ENCODE results near the gene LCMT2.

Gene LCMT2

DNA sequence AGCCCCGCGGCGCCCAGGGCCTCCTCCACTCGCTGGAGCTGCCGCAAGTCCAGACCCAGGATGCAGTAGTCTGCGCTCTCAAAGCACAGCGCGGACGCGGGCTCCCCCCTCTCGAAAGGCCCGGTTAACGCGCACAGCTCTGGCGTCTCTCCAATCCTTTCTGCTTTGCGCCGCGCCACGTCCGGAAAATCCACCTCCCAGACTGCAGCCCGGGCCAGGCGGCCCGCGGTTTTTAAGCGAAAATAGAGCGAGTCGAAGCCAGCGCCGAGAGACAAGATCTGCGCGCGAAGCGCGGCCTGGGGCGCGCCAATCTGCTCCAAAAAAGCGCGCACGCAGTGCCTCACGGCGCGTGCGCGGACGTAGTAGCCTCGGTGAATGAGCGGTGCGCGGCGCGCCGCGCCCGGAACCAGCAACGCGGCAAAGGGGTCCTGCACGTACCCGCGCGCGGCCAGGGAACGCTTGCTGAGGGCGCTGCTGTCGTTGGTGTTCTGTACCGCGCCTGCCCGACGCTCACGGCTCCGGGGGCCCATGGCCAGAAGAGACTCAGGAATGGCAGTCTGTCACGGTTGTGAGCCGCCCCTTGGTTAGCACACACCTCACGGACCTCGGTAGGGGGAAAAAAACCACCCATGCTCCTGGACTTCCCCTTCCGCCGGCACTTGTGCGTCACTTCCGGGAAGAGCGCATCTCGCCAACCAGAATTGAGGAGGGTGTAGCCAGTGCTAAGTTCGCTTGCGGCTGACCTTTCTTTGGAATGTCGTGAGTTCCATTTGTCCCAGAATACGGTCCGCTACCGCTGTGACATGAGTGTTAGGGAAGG is at the start of gene LCMT2:
TSS of gene LCMT2 (minus strand) at position 614 of the 820 bp plus-strand sequence. CDS start at position 530, 84 bp downstream.
- peak; percentile 64 to 94 (median 86) for DNase-seq

DNA sequence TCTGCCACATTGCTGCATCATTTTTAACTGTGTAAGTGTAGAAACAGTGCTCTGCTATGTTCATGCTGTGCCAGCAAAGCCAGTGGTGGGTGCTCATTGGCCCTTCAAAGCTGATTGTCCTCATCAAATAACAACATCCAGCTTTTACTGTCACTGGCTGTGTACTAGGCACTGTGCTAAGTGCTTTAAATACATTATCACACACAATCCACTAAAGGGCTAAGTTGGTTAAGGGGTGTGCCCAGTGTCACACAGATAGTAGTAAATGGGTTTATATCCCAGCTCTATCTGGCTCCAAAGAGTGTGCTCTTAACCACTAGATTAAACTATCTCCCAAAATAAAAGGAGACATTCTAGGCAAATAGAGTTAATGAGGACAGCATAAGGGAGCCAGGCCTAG is 48.2 kb upstream of the LCMT2 start:
- DNase-seq: no peak

DNA sequence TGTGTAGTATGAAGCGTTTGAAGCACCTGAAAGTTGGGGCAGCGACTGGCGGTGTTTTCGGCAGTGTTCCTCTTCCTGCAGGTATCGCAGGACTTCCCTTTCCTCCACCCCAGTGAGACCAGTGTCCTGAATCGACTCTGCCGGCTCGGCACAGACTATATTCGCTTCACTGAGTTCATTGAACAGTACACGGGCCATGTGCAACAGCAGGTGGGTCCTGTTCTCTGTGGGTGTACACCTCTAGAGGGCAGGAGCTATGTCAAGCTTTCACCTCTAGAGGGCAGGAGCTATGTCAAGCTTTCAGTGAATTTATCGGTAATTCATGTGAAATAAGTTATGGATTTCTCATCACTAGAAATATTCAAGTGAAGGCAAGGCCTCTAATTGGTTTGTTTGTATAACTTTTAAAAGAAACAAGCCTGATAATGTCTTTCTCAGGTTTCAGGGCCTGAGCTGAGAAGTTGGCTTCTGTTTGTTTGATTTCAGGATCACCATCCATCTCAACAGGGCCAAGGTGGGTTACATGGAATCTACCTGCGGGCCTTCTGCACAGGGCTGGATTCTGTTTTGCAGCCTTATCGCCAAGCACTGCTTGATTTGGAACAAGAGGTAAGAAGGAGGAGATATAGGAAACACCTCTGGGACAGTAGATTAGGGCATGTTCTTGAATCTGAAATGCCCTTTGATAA is 45.8 kb upstream of the LCMT2 start:
- DNase-seq: no peak

DNA sequence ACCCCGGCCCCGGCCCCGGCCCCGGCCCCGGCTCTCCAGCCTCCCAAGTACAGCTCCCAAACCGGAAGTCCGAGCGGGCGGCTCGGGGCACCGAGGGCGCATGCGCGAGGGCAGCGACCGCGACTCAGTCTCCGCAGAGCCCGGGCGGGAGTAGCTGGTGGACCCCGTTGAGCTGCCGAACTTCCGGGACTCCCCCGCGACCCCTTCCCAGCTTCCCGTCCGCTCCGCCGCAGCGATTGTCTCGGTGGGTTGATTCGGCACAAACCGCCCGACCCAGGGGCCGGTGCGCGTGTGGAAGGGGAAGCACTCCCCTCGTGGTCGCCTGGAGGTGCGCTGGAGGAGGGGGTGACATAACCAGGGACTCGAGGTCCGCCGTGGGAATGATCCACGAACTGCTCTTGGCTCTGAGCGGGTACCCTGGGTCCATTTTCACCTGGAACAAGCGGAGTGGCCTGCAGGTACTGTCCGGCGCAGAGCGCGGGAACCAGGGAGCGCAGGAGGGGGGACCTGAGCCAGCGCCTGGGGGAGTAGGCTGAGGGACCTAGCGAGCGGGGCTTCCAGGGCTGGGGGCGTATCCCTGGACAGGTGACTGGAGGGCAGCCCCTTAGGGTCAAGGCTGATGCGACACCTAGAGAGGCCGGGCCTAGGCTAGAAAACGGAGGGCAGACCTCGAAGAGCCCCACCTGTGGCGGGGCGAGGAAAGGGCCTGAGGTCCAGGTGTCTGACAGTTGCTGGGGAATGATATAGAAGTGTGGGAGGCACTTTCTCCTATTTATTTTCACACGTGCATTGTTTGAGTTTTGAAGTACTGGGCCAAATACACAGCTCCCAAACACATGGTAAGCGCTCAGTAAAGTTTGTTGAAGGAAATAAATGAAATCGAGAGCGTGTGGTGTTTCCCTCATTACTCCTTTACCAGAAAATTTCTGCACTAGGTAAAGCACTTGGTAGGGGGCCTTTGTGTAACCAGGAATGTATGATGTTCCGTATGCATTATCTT is 40.9 kb upstream of the LCMT2 start, which contains the start of the genes TUBGCP4 and ZSCAN29:
TSS of gene TUBGCP4 (plus strand) at position 127 of the 1,000 bp plus-strand sequence. CDS start at position 381, 254 bp downstream.
TSS of gene ZSCAN29 (minus strand) at position 69 of the 1,000 bp plus-strand sequence. CDS start 1,130 bp downstream, outside the sequence.
- peak in 54 of 56 donors; percentile 12 to 83 (median 63) for DNase-seq

DNA sequence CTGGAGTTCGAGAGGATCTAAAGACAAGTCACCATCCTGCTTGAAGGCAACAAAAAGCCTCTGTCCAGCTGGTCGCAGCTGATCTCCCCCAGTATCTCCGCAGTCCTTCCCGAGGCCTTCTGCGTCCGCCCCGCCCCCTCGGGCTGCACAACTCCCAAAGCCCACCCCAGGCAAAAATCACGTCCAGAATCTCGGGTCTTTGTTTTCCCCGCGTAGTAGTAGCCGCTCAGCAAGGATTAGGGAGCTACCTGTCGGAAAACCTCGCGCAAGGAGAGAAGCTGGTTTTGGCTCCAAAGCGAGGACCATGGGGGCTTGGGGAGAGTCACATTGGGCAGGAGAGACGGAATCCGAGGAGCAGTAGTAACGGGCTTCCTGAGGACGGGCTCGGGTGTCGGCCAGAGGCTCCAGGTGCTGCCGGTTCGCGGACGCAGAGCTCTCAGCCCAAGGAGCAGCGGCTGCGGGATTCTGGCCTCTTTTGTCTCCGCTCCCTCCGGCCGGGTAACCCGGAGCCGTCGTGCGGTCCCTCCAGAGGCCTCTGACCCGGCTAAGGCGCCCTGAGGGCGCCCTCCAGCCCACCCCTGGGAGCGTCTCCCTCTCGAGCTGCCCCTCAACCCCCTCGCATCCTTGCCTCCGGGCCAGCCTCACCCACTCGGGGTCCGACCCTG is 40.1 kb upstream of the LCMT2 start:
- DNase-seq: peak in 14 of 56 donors; percentile 6 to 48 (median 20)

DNA sequence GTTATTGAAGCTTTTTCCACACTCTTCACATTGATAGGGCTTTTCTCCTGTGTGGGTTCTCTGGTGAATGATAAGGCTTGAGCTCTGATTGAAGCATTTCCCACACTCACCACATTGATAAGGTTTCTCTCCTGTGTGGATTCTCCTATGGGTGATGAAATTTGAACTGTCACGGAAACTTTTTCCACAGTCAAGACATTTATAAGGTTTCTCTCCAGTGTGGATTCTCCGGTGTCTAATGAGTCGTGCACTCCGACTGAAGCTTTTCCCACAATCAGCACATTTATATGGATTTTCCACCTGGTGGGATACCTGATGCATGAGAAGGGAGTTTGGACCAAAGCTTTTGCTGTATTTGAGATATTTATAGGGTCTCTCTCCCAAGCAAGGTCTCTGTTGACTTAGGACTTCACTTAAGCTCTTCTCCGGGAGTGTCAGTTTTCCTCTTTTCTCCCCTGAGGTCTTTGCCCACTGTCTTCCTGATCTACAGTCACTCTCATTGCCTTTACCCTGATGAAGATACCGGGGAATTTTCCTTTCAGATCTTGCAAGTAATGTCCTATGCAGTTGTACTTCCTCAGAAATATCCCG is 31.0 kb upstream of the LCMT2 start:
- DNase-seq: no peak

GRCh38 chr15:43360821-43361220 is 30.4 kb upstream of the LCMT2 start:
- no peak for DNase-seq

- no peak for DNase-seq
Observed at GRCh38 chr15:43352693-43353382, 22.5 kb upstream of the LCMT2 start.

DNA sequence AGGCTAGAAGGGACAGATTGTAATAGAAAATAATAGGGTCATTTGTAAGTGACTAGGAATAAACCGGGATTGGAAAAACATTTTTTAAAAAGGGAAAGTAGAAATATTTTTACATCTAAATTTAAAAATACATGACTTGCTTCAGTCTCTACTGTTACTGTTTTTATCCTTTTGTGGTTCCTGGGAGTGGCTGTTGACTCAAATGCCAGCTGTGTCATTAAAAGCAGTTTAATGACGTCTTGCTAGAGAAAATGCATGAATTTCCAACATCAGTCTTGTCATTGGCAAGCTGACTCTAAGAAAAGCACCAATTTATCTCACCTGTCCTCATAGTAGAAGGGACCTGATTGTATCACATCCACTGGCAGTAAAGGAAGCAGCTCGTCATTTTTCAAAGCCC is 16.7 kb upstream of the LCMT2 start:
- DNase-seq: no peak

- peak in 6 of 56 donors; percentile 0 to 41 (median 8) for DNase-seq
Observed at GRCh38 chr15:43346305-43346704, 15.9 kb upstream of the LCMT2 start.

DNA sequence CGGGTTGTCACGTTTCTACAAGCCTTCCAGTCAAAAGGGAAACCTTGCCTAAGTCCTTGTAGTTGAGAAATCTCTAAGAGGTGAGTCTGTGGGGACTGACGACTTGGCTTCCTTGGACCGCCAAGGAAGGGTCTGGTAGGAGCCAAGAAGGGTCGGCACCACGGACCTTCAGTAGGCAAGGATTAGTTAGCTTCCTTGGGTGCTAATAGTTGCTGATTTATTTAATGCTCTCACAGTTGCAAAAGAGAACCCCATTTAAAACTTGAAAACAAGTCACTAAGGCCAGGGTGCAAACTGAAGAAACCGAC is 361 bp upstream of the LCMT2 start:
- no peak for DNase-seq

DNA sequence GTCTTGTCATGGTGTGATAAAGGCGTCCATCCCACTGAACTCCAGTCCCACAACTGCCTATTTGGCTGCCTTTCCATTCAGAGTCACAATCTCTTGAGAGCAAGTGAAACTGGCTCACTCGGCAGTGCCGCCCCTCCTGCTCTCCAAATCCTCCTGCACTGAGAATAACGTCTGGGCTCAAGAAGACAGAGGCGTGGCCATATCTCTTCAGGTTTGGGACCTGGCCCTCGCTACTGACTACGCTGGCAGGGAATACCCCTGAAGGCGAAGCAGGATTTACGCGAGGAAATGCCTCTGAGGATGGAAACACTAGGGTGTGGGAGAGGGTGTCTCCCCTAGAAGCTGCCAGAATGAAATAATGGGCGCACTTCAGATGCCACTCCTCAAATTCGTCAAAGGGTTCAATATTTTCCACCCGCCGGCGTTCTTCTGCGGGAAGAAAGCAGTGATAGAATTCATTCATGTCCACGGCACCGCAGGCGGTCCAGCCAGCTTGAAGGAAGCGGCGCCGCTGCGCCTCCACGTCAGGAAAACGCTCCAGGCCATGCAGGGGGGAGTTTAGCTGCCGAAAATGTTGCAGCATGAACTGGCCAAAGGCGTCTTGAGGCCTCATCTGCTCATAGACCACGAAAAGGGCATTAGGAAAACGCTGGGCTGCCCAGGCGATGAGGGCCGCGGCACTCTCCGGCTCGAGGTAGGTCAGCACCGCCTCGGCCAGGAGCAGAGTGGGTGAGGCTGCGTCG is 985 bp downstream of the LCMT2 start:
- DNase-seq: peak in 22 of 56 donors; percentile 6 to 58 (median 33)

DNA sequence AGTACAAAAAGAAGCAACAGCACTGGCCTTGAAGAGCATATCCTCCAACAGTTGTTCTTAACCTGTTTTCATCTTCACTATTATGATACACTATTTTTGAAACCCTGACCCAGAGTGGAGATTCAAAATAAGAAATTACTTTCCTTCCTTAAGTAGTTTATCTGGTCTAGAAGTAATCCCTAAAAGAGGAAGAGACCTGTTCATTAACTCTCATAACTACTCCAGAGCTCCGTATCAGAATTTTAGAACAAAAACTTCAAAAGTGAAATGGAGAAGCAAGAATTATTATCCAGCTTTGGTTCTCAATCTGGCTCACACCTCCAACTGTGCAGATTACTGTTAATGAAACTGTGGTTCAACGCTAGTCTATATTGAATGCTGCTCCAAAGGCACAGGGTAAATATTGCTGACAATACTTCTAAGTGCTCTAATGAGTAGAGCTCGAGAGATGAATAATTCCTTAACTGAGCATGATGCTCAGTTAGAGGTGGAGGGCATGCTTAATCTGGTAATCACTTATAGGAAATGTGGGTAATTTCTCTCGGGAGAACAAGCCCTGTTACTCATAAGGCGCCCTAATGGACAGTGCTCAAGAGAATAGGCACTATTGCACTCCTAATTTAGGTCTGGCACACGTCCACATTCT is 5.2 kb downstream of the LCMT2 start:
- DNase-seq: no peak

- DNase-seq: no peak
Observed at GRCh38 chr15:43318990-43319771, 11.2 kb downstream of the LCMT2 start.

- no peak for DNase-seq
Observed at GRCh38 chr15:43317566-43318184, 12.7 kb downstream of the LCMT2 start.

GRCh38 chr15:43316971-43317346 is 13.4 kb downstream of the LCMT2 start:
- DNase-seq: no peak
